CD4-positive, alpha-beta memory T cell (primary cell): Measurements from ENCODE around the gene OR52W1. TPM values are rescaled to one million over a fixed set of nuclear protein-coding genes. Genes with fewer than 3 reads are reported as not detected.

Source experiments
- CTCF ChIA-PET: fragments of 350-600 bp; sonication (Branson Sonifier 250); formaldehyde crosslinking; loops from one replicate; lab custom pipeline; 2021; ENCODE audit warnings: inconsistent platforms; ENCODE audit not compliant: partially characterized antibody; lab: Charles Lee
- POLR2A ChIA-PET: fragments of 350-600 bp; sonication (Branson Sonifier 250); formaldehyde crosslinking; loops from one replicate; lab custom pipeline; 2021; ENCODE audit not compliant: partially characterized antibody; lab: Charles Lee
- DNase-seq, 5 donors: peaks; one replicate each; pipeline versions ENCODE4 v3.0.0 to v3.0.0-alpha.2; 2020 to 2022; ENCODE audit warnings: mixed read lengths in 1 of 5
- H3K27ac ChIP-seq: one replicate; pipeline ENCODE4 v1.7.0; 2013; ENCODE audit warnings: low read depth, low read length
- H3K27me3 ChIP-seq: 2 replicates; pipeline ENCODE4 v1.7.0; 2013; ENCODE audit warnings: mild to moderate bottlenecking, low read length, moderate library complexity; ENCODE audit not compliant: insufficient read depth
- H3K36me3 ChIP-seq: 2 replicates; pipeline ENCODE4 v1.7.0; 2013; ENCODE audit warnings: mild to moderate bottlenecking, low read length, moderate library complexity; ENCODE audit not compliant: insufficient read depth
- H3K4me1 ChIP-seq: 2 replicates; pipeline ENCODE4 v1.7.0; 2013; ENCODE audit warnings: mild to moderate bottlenecking, low read length, moderate library complexity; ENCODE audit not compliant: insufficient read depth
- H3K4me3 ChIP-seq, 2 donors: one replicate each; pipeline ENCODE4 v1.7.0; 2013; ENCODE audit warnings: low read length in 2 of 2, mild to moderate bottlenecking in 1 of 2
- H3K9me3 ChIP-seq, 2 donors: one replicate each; pipeline ENCODE4 v1.7.0; 2013; ENCODE audit warnings: low read length in 2 of 2, control low read depth in 1 of 2; ENCODE audit not compliant: control insufficient read depth in 1 of 2
- H3K27ac Mint-ChIP-seq, 7 donors: one replicate each; pipeline ENCODE4 v1.8.0; 2020 to 2021; ENCODE audit warnings: mixed read lengths in 7 of 7, mild to moderate bottlenecking in 6 of 7, inconsistent platforms in 3 of 7, moderate library complexity in 3 of 7
- H3K27me3 Mint-ChIP-seq, 2 donors: one replicate each; pipeline ENCODE4 v1.8.0; 2020 to 2021; ENCODE audit warnings: mixed read lengths in 2 of 2
- H3K36me3 Mint-ChIP-seq, 2 donors: one replicate each; pipeline ENCODE4 v1.8.0; 2020 to 2021; ENCODE audit warnings: mixed read lengths in 2 of 2, inconsistent platforms in 1 of 2, mild to moderate bottlenecking in 1 of 2
- H3K4me1 Mint-ChIP-seq, 4 donors: one replicate each; pipeline ENCODE4 v1.8.0; 2020 to 2021; ENCODE audit warnings: mixed read lengths in 4 of 4, mild to moderate bottlenecking in 1 of 4
- H3K4me3 Mint-ChIP-seq, 8 donors: one replicate each; pipeline ENCODE4 v1.8.0; 2020 to 2021; ENCODE audit warnings: mixed read lengths in 8 of 8, mild to moderate bottlenecking in 7 of 8, moderate library complexity in 6 of 8, inconsistent platforms in 3 of 8
- H3K9me3 Mint-ChIP-seq, 8 donors: one replicate each; pipeline ENCODE4 v1.8.0; 2020 to 2021; ENCODE audit warnings: mixed read lengths in 8 of 8, mild to moderate bottlenecking in 5 of 8, inconsistent platforms in 3 of 8, moderate library complexity in 1 of 8
- intact Hi-C: fragments of 100-400 bp; cut with micrococcal nuclease; formaldehyde crosslinking; loops from one replicate; pipeline ENCODE4 v1.15.1; 2023
- polyA plus RNA-seq, 2 donors: library from polyadenylated mRNA; unstranded; fragments of 300-500 nt; fragmentation: Illumina TruSeq; gene quantifications; one replicate each; pipeline ENCODE4 v1.2.3, GENCODE V29; 2021
- total RNA-seq, 2 experiments: library from RNA; stranded (reverse); gene quantifications; one replicate each; pipeline ENCODE4 v1.2.3, GENCODE V29; 2021

The OR52W1 gene
- total and polyA plus RNA-seq, 4 experiments from 2014 or later, result not detected

DNA sequence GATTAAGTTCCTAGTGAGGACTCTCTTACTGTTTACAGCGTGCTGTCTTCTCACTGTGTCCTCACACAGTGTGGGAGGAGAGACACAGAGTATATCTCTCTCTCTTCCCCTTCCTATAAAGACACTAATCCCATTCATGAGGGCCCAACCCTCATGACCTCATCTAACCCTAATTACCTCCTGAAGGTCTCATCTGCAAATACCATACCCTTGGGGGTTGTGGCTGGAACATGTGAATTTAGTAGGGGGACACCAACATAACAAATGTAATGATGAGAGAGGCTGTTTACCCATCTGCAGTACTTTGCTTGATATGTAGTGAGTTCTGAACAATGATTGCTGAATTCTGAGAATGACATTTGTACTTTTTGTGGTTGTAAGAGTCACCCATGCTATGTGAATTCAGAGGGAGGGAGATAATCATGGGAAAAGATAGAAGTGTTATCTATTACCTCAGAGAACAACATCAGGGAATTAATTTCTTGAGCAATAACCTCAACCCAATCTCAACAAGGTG is 4.9 kb upstream of the OR52W1 start:
- H3K4me1 ChIP-seq, result no peaks in the 10 kb centered on the region
- peaks cover 0 to 2% (median 0%) of the 10 kb centered on the region in 8 donors for H3K9me3 Mint-ChIP-seq
- H3K27ac ChIP-seq, result no peak overlapping the region
- no peaks in the 10 kb centered on the region for H3K9me3 ChIP-seq
- ChIA-PET POLR2A (no interaction called here), CTCF (no interaction called here)
- H3K4me3 ChIP-seq, result no peak overlapping the region
- peaks cover 0 to 6% (median 3%) of the 10 kb centered on the region in 4 donors for H3K4me1 Mint-ChIP-seq
- intact Hi-C loops, result no loop called here
- no peak for DNase-seq
- H3K27me3 ChIP-seq, result no peaks in the 10 kb centered on the region
- H3K36me3 Mint-ChIP-seq, result no peaks in the 10 kb centered on the region
- no peaks in the 10 kb centered on the region for H3K36me3 ChIP-seq
- no peak overlapping the region for H3K27ac Mint-ChIP-seq
- H3K27me3 Mint-ChIP-seq, result no peaks in the 10 kb centered on the region
- H3K4me3 Mint-ChIP-seq, result no peak overlapping the region

DNA sequence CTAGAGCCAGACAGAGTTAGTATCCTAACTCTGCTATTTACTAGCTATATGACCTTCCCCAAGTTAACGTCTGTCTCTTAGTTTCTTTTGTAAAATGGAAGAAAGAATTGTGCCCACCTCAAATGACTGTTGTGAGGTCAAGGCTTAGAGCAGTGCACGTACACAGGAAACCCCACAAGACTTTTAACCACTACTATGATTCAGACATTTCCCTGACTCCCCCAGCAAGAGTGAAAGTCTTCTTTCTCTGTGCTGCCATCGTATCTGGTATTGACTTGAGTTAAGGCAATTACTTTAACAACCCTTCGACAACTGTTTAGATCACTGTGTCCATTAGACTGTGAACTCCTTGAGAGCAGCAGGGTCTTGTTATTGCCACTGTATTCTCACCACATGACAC is 2.6 kb upstream of the OR52W1 start:
- Mint-ChIP-seq H3K36me3 (no peaks in the 10 kb centered on the region), H3K4me1 (peaks cover 0 to 14% (median 8%) of the 10 kb centered on the region in 4 donors), H3K4me3 (no peak overlapping the region), H3K27me3 (no peaks in the 10 kb centered on the region), H3K27ac (no peak overlapping the region), H3K9me3 (peaks cover 0 to 1% (median 0%) of the 10 kb centered on the region in 8 donors)
- Histone ChIP-seq H3K4me3 (no peak overlapping the region), H3K4me1 (no peaks in the 10 kb centered on the region), H3K36me3 (no peaks in the 10 kb centered on the region), H3K27ac (no peak overlapping the region), H3K9me3 (no peaks in the 10 kb centered on the region), H3K27me3 (no peaks in the 10 kb centered on the region)
- CTCF ChIA-PET, result no interaction called here
- POLR2A ChIA-PET, result no interaction called here
- DNase-seq, result no peak
- intact Hi-C loops, result no loop called here

DNA sequence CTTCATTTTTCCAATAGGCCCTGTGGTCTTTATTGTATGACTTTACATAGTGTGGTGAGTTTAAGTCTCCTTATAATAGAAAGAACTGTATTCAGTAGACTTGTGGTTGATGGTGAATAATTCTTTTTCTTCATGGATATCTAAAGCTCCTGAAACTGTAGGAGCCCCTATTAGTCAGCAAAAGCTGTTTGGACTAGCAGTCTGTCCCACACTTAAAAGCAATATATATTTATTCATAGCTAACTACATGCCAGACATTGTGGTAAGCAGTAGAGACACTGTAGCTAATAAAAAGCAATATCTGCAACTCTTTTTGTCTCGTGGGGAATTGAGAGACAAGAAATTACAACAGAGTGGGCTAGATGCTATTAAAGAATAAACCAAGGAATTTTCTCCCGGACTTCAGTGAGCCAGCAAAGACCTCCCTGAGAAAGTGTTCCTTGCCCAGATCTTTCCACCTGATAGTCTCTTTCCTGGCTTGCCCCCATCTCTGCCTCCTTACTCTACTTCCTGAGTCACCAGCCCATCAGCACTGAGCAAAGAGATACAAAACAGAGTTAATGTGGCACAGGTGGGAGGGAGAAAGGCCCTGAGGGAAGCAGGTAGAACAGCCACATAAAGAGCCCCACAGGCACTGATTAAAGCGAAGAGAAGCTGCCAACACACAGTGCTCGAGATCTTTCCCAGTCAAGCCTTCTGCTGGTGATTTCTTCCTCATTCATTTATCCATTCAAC is 1.4 kb upstream of the OR52W1 start:
- intact Hi-C loops, result no loop called here
- H3K36me3 Mint-ChIP-seq, result no peaks in the 10 kb centered on the region
- H3K4me1 Mint-ChIP-seq, result peaks cover 2 to 21% (median 10%) of the 10 kb centered on the region in 4 donors
- Histone ChIP-seq H3K4me3 (no peak overlapping the region), H3K27me3 (no peaks in the 10 kb centered on the region), H3K36me3 (no peaks in the 10 kb centered on the region), H3K4me1 (peaks cover 2% of the 10 kb centered on the region), H3K27ac (no peak overlapping the region), H3K9me3 (no peaks in the 10 kb centered on the region)
- H3K4me3 Mint-ChIP-seq, result no peak overlapping the region
- no peak for DNase-seq
- no peaks in the 10 kb centered on the region for H3K27me3 Mint-ChIP-seq
- CTCF ChIA-PET, result no interaction called here
- H3K9me3 Mint-ChIP-seq, result peaks cover 0 to 1% (median 0%) of the 10 kb centered on the region in 8 donors
- H3K27ac Mint-ChIP-seq, result no peak overlapping the region
- POLR2A ChIA-PET, result no interaction called here

DNA sequence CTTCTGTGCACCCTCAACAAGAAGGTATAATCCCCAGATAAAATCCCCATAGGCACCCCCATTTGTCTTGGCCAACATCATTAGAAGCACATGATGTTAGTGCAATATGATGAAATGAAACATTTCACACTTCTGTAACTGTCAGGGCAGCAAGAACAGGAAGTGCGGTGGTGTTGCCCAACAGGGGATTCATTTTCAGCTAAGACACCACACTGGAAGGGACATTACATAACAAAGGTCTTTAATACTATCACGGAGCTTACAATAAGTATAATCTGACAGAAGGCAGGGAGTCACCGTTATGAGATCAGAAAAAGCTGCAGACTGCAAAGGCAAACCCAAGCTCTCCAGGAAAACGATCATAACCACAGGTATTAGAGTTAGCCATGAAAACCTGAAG is 2.0 kb downstream of the OR52W1 start:
- intact Hi-C loops, result no loop called here
- ChIA-PET POLR2A (no interaction called here), CTCF (no interaction called here)
- Histone ChIP-seq H3K27me3 (no peaks in the 10 kb centered on the region), H3K4me3 (no peak overlapping the region), H3K9me3 (no peaks in the 10 kb centered on the region), H3K27ac (no peak overlapping the region), H3K36me3 (no peaks in the 10 kb centered on the region), H3K4me1 (peaks cover 18% of the 10 kb centered on the region)
- Mint-ChIP-seq H3K9me3 (no peaks in the 10 kb centered on the region), H3K27ac (peak overlapping the region in 3 of 7 donors; percentile 1 to 43 (median 23)), H3K4me1 (peaks cover 22 to 49% (median 35%) of the 10 kb centered on the region in 4 donors), H3K4me3 (no peak overlapping the region), H3K36me3 (peaks cover 0 to 9% of the 10 kb centered on the region in 2 donors), H3K27me3 (no peaks in the 10 kb centered on the region)
- no peak for DNase-seq

DNA sequence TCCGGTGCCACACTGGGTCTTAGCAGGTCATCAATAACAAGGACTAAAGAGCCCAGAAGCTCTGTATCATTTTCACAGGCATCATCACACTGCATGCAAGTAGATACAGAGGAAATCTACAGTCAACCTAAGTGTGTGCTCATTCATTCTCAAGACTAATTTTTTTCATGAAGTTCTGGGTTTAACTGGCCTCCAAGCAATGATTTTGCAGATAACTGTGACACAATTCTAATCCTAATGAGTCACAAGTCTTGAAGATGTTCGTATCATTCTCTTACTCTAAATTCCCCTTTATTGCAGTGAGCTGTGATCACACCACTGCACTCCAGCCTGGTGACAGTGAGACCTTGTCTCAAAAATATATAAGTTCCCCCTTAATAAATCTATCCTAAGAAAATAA is 2.5 kb downstream of the OR52W1 start:
- Mint-ChIP-seq H3K9me3 (no peaks in the 10 kb centered on the region), H3K27me3 (no peaks in the 10 kb centered on the region), H3K36me3 (peaks cover 2 to 10% of the 10 kb centered on the region in 2 donors), H3K4me3 (no peak overlapping the region), H3K27ac (no peak overlapping the region), H3K4me1 (peaks cover 22 to 46% (median 33%) of the 10 kb centered on the region in 4 donors)
- ChIA-PET CTCF (no interaction called here), POLR2A (no interaction called here)
- H3K9me3 ChIP-seq, result no peaks in the 10 kb centered on the region
- H3K36me3 ChIP-seq, result no peaks in the 10 kb centered on the region
- no peak overlapping the region for H3K27ac ChIP-seq
- H3K4me1 ChIP-seq, result peaks cover 18% of the 10 kb centered on the region
- intact Hi-C loops, result no loop called here
- no peaks in the 10 kb centered on the region for H3K27me3 ChIP-seq
- DNase-seq, result no peak
- no peak overlapping the region for H3K4me3 ChIP-seq

DNA sequence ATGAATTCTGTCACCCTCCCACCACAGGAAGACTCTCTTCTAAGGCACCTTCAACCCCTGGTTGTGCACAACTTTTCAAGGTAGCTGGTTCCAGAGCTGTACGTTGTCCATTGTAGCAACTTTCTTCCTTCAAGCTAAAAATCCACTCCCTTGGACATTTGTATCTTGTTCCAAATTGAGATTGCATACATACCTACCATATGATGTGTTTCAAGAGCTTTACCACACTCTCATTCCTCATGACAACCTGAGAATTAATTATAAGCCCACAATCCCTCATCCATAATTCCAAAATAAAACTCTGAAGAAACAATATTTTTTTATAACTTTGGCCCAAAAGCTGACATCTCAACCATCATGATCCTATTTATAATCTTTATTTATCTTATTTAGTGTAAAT is 3.0 kb downstream of the OR52W1 start:
- Histone ChIP-seq H3K27me3 (no peaks in the 10 kb centered on the region), H3K4me3 (no peak overlapping the region), H3K4me1 (peaks cover 18% of the 10 kb centered on the region), H3K36me3 (no peaks in the 10 kb centered on the region), H3K9me3 (no peaks in the 10 kb centered on the region), H3K27ac (no peak overlapping the region)
- intact Hi-C loops, result no loop called here
- ChIA-PET POLR2A (no interaction called here), CTCF (no interaction called here)
- peaks cover 22 to 44% (median 32%) of the 10 kb centered on the region in 4 donors for H3K4me1 Mint-ChIP-seq
- H3K4me3 Mint-ChIP-seq, result no peak overlapping the region
- H3K36me3 Mint-ChIP-seq, result peaks cover 5 to 16% of the 10 kb centered on the region in 2 donors
- H3K9me3 Mint-ChIP-seq, result no peaks in the 10 kb centered on the region
- DNase-seq, result no peak
- H3K27me3 Mint-ChIP-seq, result no peaks in the 10 kb centered on the region
- peak overlapping the region in 1 of 7 donors; percentile 0 for H3K27ac Mint-ChIP-seq

DNA sequence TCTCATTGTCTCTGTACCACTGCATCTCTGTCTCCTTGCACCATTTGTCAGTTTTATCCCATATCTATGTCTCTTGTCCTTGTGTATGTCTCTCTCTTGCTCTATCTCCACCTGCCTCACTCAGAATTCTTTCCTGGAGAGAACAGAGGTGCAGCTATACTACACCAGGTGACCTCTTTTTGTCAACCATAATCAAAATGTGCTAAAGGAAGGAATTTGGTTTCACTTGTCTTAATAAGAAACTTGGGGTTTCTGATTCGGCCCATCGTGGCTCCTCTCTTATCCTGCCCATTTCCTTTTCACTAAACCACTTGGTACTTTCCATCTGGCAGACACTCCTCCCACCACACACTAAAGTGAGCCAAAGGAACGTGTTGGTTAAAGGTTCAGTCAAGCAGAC is 4.3 kb downstream of the OR52W1 start:
- H3K27me3 ChIP-seq, result no peaks in the 10 kb centered on the region
- peak in 4 of 5 donors; percentile 6 to 47 (median 32) for DNase-seq
- no peak overlapping the region for H3K27ac ChIP-seq
- no peaks in the 10 kb centered on the region for H3K9me3 ChIP-seq
- CTCF ChIA-PET, result interaction anchor here (1.5 kb wide), 1 partner anchor 159 kb away, joined by 5 read pairs; no protein-coding TSS in a partner anchor
- peak overlapping the region; percentile 1 to 83 (median 51) for H3K27ac Mint-ChIP-seq
- H3K4me1 ChIP-seq, result peaks cover 18% of the 10 kb centered on the region
- H3K27me3 Mint-ChIP-seq, result no peaks in the 10 kb centered on the region
- POLR2A ChIA-PET, result no interaction called here
- no peak overlapping the region for H3K4me3 ChIP-seq
- no peaks in the 10 kb centered on the region for H3K9me3 Mint-ChIP-seq
- peaks cover 22 to 44% (median 32%) of the 10 kb centered on the region in 4 donors for H3K4me1 Mint-ChIP-seq
- intact Hi-C loops, result no loop called here
- H3K36me3 Mint-ChIP-seq, result peaks cover 5 to 23% of the 10 kb centered on the region in 2 donors
- peak overlapping the region in 6 of 8 donors; percentile 2 to 58 (median 43) for H3K4me3 Mint-ChIP-seq
- no peaks in the 10 kb centered on the region for H3K36me3 ChIP-seq
